Left ventricle myocardium inferior (tissue), 1 donor: ENCODE data around the gene ZNF236. TPM values are rescaled to one million over a fixed set of nuclear protein-coding genes. Genes with fewer than 3 reads are reported as not detected.

Source experiments
- DNase-seq: peaks from one replicate; pipeline ENCODE4 v3.0.0-alpha.2; 2020
- H3K27ac ChIP-seq: fragments of 200-600 bp; replicated peaks from 2 replicates; pipeline ENCODE4 v1.8.0; 2021
- H3K27me3 ChIP-seq: fragments of 200-600 bp; 2 replicates; pipeline ENCODE4 v1.8.0; 2021; ENCODE audit warnings: low read depth
- H3K36me3 ChIP-seq: fragments of 200-600 bp; 2 replicates; pipeline ENCODE4 v1.8.0; 2021
- H3K4me1 ChIP-seq: fragments of 200-600 bp; 2 replicates; pipeline ENCODE4 v1.8.0; 2021
- H3K4me3 ChIP-seq: fragments of 200-600 bp; 2 replicates; pipeline ENCODE4 v1.8.0; 2021; ENCODE audit warnings: mild to moderate bottlenecking, moderate library complexity
- H3K9me3 ChIP-seq: fragments of 200-600 bp; replicated peaks from 2 replicates; pipeline ENCODE4 v1.8.0; 2021
- CTCF ChIP-seq: fragments of 200-600 bp; IDR thresholded peaks from 2 replicates; pipeline ENCODE4 v1.8.0; 2021; ENCODE audit warnings: antibody characterized with exemption, mild to moderate bottlenecking, borderline replicate concordance
- intact Hi-C: fragments of 100-400 bp; cut with micrococcal nuclease; formaldehyde crosslinking; loops from one replicate; pipeline ENCODE4 v1.11.0; 2022
- total RNA-seq: library from RNA; stranded (reverse); fragmentation: NEBNext Ultra II Directional; extraction: Animal tissue kit (Norgen Biotek cat#: 25700); gene quantifications from one replicate; pipeline ENCODE4 v1.2.1, GENCODE V29; 2021
- donor health status: DM: no; HTN: yes; CAD: no; lungs with severe emphysema.

ZNF236 gene
- total RNA-seq, 1 donor from 2014 or later, result 10.6 TPM

GRCh38 chr18:76827205-76828200, 5.1 kb downstream of the ZNF236 start:
- H3K27ac ChIP-seq, result no peak overlapping the region
- no peaks in the 10 kb centered on the region for H3K27me3 ChIP-seq
- H3K9me3 ChIP-seq, result peaks cover 12% of the 10 kb centered on the region
- H3K36me3 ChIP-seq, result no peaks in the 10 kb centered on the region
- peaks cover 21% of the 10 kb centered on the region for H3K4me1 ChIP-seq
- DNase-seq, result no peak
- H3K4me3 ChIP-seq, result no peak overlapping the region
- intact Hi-C loops, result no loop called here
- no peak for TF ChIP-seq CTCF

- no peaks in the 10 kb centered on the region for H3K36me3 ChIP-seq
- peaks cover 12% of the 10 kb centered on the region for H3K9me3 ChIP-seq
- H3K4me1 ChIP-seq, result peaks cover 16% of the 10 kb centered on the region
- no peak for TF ChIP-seq CTCF
- intact Hi-C loops, result no loop called here
- no peak overlapping the region for H3K4me3 ChIP-seq
- no peaks in the 10 kb centered on the region for H3K27me3 ChIP-seq
- H3K27ac ChIP-seq, result no peak overlapping the region
- DNase-seq, result no peak
These were observed 12.0 kb downstream of the ZNF236 start for GRCh38 chr18:76834379-76834778.

GRCh38 chr18:76835380-76835779, 13.0 kb downstream of the ZNF236 start:
- intact Hi-C loops, result no loop called here
- DNase-seq, result no peak
- TF ChIP-seq CTCF, result no peak
- Histone ChIP-seq H3K4me3 (no peak overlapping the region), H3K27me3 (no peaks in the 10 kb centered on the region), H3K9me3 (peaks cover 12% of the 10 kb centered on the region), H3K4me1 (peaks cover 19% of the 10 kb centered on the region), H3K27ac (no peak overlapping the region), H3K36me3 (no peaks in the 10 kb centered on the region)

- intact Hi-C loops, result no loop called here
- TF ChIP-seq CTCF, result no peak
- Histone ChIP-seq H3K4me1 (peaks cover 23% of the 10 kb centered on the region), H3K36me3 (no peaks in the 10 kb centered on the region), H3K9me3 (peaks cover 1% of the 10 kb centered on the region), H3K4me3 (no peak overlapping the region), H3K27me3 (no peaks in the 10 kb centered on the region), H3K27ac (no peak overlapping the region)
- no peak for DNase-seq
These were observed 14.7 kb downstream of the ZNF236 start for GRCh38 chr18:76837071-76837470.

- TF ChIP-seq CTCF, result no peak
- DNase-seq, result no peak
- Histone ChIP-seq H3K36me3 (no peaks in the 10 kb centered on the region), H3K27ac (no peak overlapping the region), H3K9me3 (no peaks in the 10 kb centered on the region), H3K27me3 (no peaks in the 10 kb centered on the region), H3K4me3 (no peak overlapping the region), H3K4me1 (peaks cover 23% of the 10 kb centered on the region)
- intact Hi-C loops, result no loop called here
These were observed 15.8 kb downstream of the ZNF236 start for GRCh38 chr18:76838182-76838581.
